Measurements from ENCODE around the gene ZMYND8.

ZMYND8 gene

GRCh38 chr20:47304287-47304686 lies 52.2 kb downstream of the ZMYND8 start:
- no peak for TF ChIP-seq CTCF (IDR thresholded peaks at IDR 0.05; ENCODE audit: low read depth, low read length, missing control alignments)
- DNase-seq (ENCODE audit: low read depth): no peak
- no peak overlapping the region for H3K4me3 ChIP-seq (ENCODE audit: low read depth, low read length)

GRCh38 chr20:47303736-47304135 lies 52.8 kb downstream of the ZMYND8 start:
- no peak for TF ChIP-seq CTCF (IDR thresholded peaks at IDR 0.05; ENCODE audit: low read depth, low read length, missing control alignments)
- DNase-seq (ENCODE audit: low read depth): no peak
- H3K4me3 ChIP-seq (ENCODE audit: low read depth, low read length): no peak overlapping the region

- no peak for TF ChIP-seq CTCF (IDR thresholded peaks at IDR 0.05; ENCODE audit: low read depth, low read length, missing control alignments)
- H3K4me3 ChIP-seq (ENCODE audit: low read depth, low read length): no peak overlapping the region
- DNase-seq (ENCODE audit: low read depth): no peak
These were observed 56.4 kb downstream of the ZMYND8 start for GRCh38 chr20:47300071-47300470.

- TF ChIP-seq CTCF (IDR thresholded peaks at IDR 0.05; ENCODE audit: low read depth, low read length, missing control alignments): no peak
- H3K4me3 ChIP-seq (ENCODE audit: low read depth, low read length): no peak overlapping the region
- DNase-seq (ENCODE audit: low read depth): no peak
These were observed 57.9 kb downstream of the ZMYND8 start for GRCh38 chr20:47298624-47299023.

GRCh38 chr20:47297746-47298145 lies 58.8 kb downstream of the ZMYND8 start:
- H3K4me3 ChIP-seq (ENCODE audit: low read depth, low read length): no peak overlapping the region
- TF ChIP-seq CTCF (IDR thresholded peaks at IDR 0.05; ENCODE audit: low read depth, low read length, missing control alignments): no peak
- DNase-seq (ENCODE audit: low read depth): no peak

- TF ChIP-seq CTCF (IDR thresholded peaks at IDR 0.05; ENCODE audit: low read depth, low read length, missing control alignments): no peak
- DNase-seq (ENCODE audit: low read depth): no peak
These were observed 59.5 kb downstream of the ZMYND8 start for GRCh38 chr20:47296950-47297349.

GRCh38 chr20:47295921-47296426 lies 60.5 kb downstream of the ZMYND8 start:
- no peak for DNase-seq (ENCODE audit: low read depth)
- no peak for TF ChIP-seq CTCF (IDR thresholded peaks at IDR 0.05; ENCODE audit: low read depth, low read length, missing control alignments)

More at GRCh38 chr20:47296950-47297349, 59.5 kb downstream of the ZMYND8 start:
- H3K4me3 ChIP-seq (ENCODE audit: low read depth, low read length): no peak overlapping the region

More at GRCh38 chr20:47295921-47296426, 60.5 kb downstream of the ZMYND8 start:
- H3K4me3 ChIP-seq (ENCODE audit: low read depth, low read length): no peak overlapping the region
